Gastrocnemius medialis (tissue), 4 donors: ENCODE results near the gene PHC2. TPM values are rescaled to one million over a fixed set of nuclear protein-coding genes. Genes with fewer than 3 reads are reported as not detected.

Experiments
- ATAC-seq, 2 donors: fragments of 150-250 bp; one replicate each; pipeline ENCODE4 v1.9.1; 2016
- DNase-seq, 2 donors: peaks; one replicate each; pipeline ENCODE4 v3.0.0-alpha.2; 2019
- H3K27ac ChIP-seq, 4 donors: fragments of 200-600 bp; sonication (generic); 1 replicate in 1 of 4; 2 replicates in 3 of 4; pipeline ENCODE4 v1.5.1; 2016 to 2018; ENCODE audit warnings: mild to moderate bottlenecking in 2 of 4, moderate library complexity in 1 of 4
- H3K27me3 ChIP-seq, 3 donors: fragments of 200-600 bp; sonication (generic) in 2 of 3; 1 replicate in 1 of 3; 2 replicates in 2 of 3; pipeline versions ENCODE4 v1.5.1 to v1.6.0; 2016 to 2019; ENCODE audit warnings: mild to moderate bottlenecking in 1 of 3, moderate library complexity in 1 of 3
- H3K36me3 ChIP-seq, 2 donors: fragments of 200-600 bp; sonication (generic) in 1 of 2; one replicate each; pipeline ENCODE4 v1.5.1; 2017 to 2018
- H3K4me1 ChIP-seq, 2 donors: fragments of 200-600 bp; sonication (generic) in 1 of 2; one replicate each; pipeline ENCODE4 v1.5.1; 2016 to 2017; ENCODE audit warnings: mild to moderate bottlenecking in 2 of 2
- H3K4me3 ChIP-seq, 4 donors: fragments of 200-600 bp; sonication (generic) in 3 of 4; 1 replicate in 1 of 4; 2 replicates in 3 of 4; pipeline ENCODE4 v1.5.1; 2016 to 2019; ENCODE audit warnings: mild to moderate bottlenecking in 2 of 4
- H3K9me3 ChIP-seq, 3 donors: fragments of 200-600 bp; sonication (generic) in 2 of 3; 1 replicate in 1 of 3; 2 replicates in 2 of 3; pipeline ENCODE4 v1.5.1; 2016 to 2019
- POLR2A ChIP-seq, 2 donors: fragments of 450-650 bp; IDR thresholded peaks; one replicate each; pipeline ENCODE4 v1.6.1; 2017; ENCODE audit warnings: antibody characterized with exemption in 2 of 2, mild to moderate bottlenecking in 2 of 2, moderate library complexity in 2 of 2
- in situ Hi-C, 4 donors: fragments of 200-750 bp; cut with MboI; loops; one replicate each; pipeline versions ENCODE4 v1.15.0 to v1.8.0; 2017; ENCODE audit warnings: low sequenced_read_pairs in 4 of 4
- intact Hi-C: fragments of 100-400 bp; cut with DNase I; formaldehyde crosslinking; loops from one replicate; pipeline ENCODE4 v1.15.1; 2023; ENCODE audit warnings: low total_unique reads
- total RNA-seq, 4 donors: library from RNA; depleted of rRNA; stranded (reverse); fragments of >200 nt; gene quantifications; one replicate each; pipeline versions ENCODE4 v1.1.0 to v1.2.3, GENCODE V29; 2016
- TF ChIP-seq, protein P1 (sequence below), 5 experiments: fragments of 450-650 bp in 3 of 5; fragments of 200-600 bp in 2 of 5; sonication (generic) in 2 of 5; IDR thresholded peaks in 4 of 5; conservative IDR thresholded peaks in 1 of 5; 1 replicate in 4 of 5; 2 replicates in 1 of 5; pipeline ENCODE4 v1.5.1; 2016 to 2019; ENCODE audit warnings: antibody characterized with exemption in 5 of 5, mild to moderate bottlenecking in 3 of 5, moderate library complexity in 3 of 5

PHC2 gene
- total RNA-seq, 4 donors from 2014 or later: 318 to 516 (median 364) TPM

DNA sequence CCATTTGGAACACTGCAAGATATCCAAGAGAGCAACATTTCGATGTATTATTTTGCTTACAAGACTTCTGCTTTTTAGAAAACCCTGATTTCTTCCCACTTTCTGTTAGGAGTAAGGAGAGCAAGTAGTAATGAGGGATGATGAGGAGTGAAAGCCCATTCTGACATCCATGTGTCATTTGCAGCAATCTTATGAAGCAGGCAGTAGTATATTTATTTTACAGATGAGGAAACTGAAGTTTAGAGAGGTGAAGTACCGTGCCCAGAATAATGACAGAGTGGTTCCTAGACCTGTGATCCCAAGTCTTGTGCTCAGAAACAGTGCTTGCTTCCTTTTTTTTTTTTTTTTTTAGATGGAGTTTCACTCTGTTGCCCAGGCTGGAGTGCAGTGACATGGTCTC is 34.4 kb upstream of the PHC2 start:
- TF ChIP-seq, protein P1, sequence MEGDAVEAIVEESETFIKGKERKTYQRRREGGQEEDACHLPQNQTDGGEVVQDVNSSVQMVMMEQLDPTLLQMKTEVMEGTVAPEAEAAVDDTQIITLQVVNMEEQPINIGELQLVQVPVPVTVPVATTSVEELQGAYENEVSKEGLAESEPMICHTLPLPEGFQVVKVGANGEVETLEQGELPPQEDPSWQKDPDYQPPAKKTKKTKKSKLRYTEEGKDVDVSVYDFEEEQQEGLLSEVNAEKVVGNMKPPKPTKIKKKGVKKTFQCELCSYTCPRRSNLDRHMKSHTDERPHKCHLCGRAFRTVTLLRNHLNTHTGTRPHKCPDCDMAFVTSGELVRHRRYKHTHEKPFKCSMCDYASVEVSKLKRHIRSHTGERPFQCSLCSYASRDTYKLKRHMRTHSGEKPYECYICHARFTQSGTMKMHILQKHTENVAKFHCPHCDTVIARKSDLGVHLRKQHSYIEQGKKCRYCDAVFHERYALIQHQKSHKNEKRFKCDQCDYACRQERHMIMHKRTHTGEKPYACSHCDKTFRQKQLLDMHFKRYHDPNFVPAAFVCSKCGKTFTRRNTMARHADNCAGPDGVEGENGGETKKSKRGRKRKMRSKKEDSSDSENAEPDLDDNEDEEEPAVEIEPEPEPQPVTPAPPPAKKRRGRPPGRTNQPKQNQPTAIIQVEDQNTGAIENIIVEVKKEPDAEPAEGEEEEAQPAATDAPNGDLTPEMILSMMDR (IDR thresholded peaks at IDR 0.05 in 4 of 5, conservative IDR thresholded peaks at IDR 0.05 in 1 of 5): no peak
- no peak for TF ChIP-seq POLR2A (IDR thresholded peaks at IDR 0.05)
- H3K9me3 ChIP-seq: no peaks in the 10 kb centered on the region
- H3K36me3 ChIP-seq: no peaks in the 10 kb centered on the region
- DNase-seq (no peak), ATAC-seq (no peak)
- H3K4me3 ChIP-seq: no peak overlapping the region
- H3K27me3 ChIP-seq: no peaks in the 10 kb centered on the region
- H3K27ac ChIP-seq: no peak overlapping the region
- H3K4me1 ChIP-seq: peaks cover 18 to 28% of the 10 kb centered on the region in 2 donors
- in situ Hi-C loops (loop anchor here in 3 of 4 donors (5.0 to 25.0 kb wide), 4 partner anchors 103 to 341 kb away; no protein-coding TSS in a partner anchor), intact Hi-C loops (no loop called here)

DNA sequence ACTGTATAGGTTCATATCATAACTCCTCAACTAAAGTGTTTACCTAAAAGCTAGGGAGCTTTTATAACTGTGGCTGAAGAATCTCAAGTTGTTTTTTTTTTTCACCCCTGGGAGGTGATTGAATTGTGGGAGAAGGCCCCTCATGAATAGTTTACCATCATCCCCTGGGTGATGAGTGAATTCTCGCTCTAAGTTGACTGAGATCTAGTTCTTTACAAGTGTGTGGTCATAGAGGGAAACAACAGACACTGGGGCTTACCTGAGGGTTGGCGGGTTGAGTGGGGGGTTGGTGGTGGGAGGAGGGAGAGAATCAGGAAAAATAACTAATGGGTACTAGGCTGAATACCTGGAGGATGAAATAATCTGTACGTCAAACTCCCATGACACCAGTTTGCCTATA is 33.7 kb upstream of the PHC2 start:
- intact Hi-C loops (no loop called here), in situ Hi-C loops (loop anchor here in 3 of 4 donors (10.0 to 25.0 kb wide), 3 partner anchors 102 to 340 kb away; no protein-coding TSS in a partner anchor)
- DNase-seq: no peak
- Histone ChIP-seq H3K27me3 (no peaks in the 10 kb centered on the region), H3K4me1 (peaks cover 24 to 33% of the 10 kb centered on the region in 2 donors), H3K36me3 (no peaks in the 10 kb centered on the region), H3K27ac (no peak overlapping the region), H3K4me3 (no peak overlapping the region), H3K9me3 (no peaks in the 10 kb centered on the region)
- ATAC-seq: no peak
- TF ChIP-seq POLR2A (IDR thresholded peaks at IDR 0.05): no peak
- TF ChIP-seq, protein P1 (IDR thresholded peaks at IDR 0.05 in 4 of 5, conservative IDR thresholded peaks at IDR 0.05 in 1 of 5): no peak

DNA sequence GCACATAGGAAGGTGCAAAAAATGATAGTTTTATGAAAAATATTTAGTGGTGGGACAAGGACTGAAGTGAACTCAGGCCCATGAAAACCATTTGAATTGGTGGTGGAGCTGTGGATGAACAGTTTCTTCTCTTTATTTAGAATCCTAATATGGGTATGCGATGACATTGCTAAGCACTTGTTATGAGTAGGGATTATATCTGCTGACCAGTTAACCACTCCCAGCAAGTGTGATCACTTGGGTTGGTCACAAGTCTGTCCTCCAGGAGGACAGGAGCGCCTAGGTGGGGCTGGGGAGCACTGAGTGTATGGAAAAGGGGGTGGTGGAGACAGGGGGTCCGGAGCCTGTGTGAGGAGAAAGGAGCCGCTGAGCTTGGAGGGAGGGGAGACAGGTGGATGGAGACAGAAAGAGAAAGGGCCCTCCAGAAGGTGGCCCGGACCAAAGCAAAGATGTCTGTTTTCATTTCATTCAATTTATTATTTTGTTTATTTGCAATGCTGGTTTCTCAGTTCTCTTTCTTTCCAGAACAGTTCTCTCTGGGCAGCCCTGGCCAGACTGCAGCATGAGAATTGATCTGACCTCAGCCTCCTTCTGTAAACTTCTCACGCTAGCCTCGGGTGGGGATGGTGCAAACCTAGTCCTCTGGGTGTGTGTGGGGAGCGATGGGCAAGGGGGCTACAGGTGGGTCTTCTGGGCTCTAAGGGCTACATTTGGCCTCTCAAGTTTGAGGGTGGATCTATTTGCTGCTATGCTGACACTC is 31.7 kb upstream of the PHC2 start:
- TF ChIP-seq POLR2A (IDR thresholded peaks at IDR 0.05): no peak
- no peak overlapping the region for H3K4me3 ChIP-seq
- H3K27ac ChIP-seq: no peak overlapping the region
- H3K27me3 ChIP-seq: no peaks in the 10 kb centered on the region
- H3K9me3 ChIP-seq: no peaks in the 10 kb centered on the region
- peaks cover 28 to 43% of the 10 kb centered on the region in 2 donors for H3K4me1 ChIP-seq
- ATAC-seq (no peak), DNase-seq (no peak)
- intact Hi-C loops (no loop called here), in situ Hi-C loops (loop anchor here in 3 of 4 donors (10.0 to 25.0 kb wide), 3 partner anchors 100 to 338 kb away; no protein-coding TSS in a partner anchor)
- no peaks in the 10 kb centered on the region for H3K36me3 ChIP-seq

DNA sequence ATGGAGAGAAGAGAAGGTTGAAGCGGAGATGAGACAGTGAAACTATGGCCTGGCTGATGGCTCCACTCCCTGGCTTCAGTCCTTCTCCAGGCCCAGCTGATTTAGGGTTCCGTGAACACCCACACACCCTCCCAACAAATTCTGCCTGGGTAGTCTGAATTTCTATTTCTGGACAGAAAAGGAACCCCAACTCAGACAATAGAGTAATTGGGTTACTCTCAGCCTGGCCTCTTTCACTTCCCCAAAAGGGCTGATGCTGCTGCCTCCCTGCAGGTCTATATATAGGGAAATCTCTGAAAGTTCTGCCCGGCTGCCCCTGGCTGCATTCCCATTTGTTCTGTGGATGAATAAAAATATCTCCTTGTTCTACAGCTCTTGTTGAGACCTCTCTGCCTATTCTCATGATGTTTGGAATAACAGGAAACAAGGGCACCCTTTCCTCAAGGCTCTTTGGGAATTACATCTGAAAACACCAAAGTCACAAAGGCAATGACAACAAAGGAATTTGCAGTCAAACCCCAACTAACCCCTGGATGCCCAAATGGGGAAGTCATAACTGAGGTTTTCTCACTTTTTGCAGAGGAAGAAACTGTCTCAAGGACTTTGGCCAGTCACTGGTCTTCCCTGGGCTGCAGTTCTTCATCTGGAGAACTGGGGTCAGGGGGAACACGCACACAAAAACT is 30.2 kb upstream of the PHC2 start:
- Histone ChIP-seq H3K4me3 (no peak overlapping the region), H3K27me3 (no peaks in the 10 kb centered on the region), H3K27ac (peak overlapping the region; percentile 73 to 92 (median 84)), H3K9me3 (no peaks in the 10 kb centered on the region), H3K36me3 (no peaks in the 10 kb centered on the region), H3K4me1 (peaks cover 34 to 45% of the 10 kb centered on the region in 2 donors)
- in situ Hi-C loops: loop anchor here in 3 of 4 donors (10.0 to 25.0 kb wide), 3 partner anchors 99 to 336 kb away; no protein-coding TSS in a partner anchor
- no peak for TF ChIP-seq POLR2A (IDR thresholded peaks at IDR 0.05)
- TF ChIP-seq, protein P1 (IDR thresholded peaks at IDR 0.05 in 4 of 5, conservative IDR thresholded peaks at IDR 0.05 in 1 of 5): no peak
- DNase-seq (peak; percentile 47 to 49), ATAC-seq (peak in 1 of 2 donors; percentile 3)
- intact Hi-C loops: no loop called here

DNA sequence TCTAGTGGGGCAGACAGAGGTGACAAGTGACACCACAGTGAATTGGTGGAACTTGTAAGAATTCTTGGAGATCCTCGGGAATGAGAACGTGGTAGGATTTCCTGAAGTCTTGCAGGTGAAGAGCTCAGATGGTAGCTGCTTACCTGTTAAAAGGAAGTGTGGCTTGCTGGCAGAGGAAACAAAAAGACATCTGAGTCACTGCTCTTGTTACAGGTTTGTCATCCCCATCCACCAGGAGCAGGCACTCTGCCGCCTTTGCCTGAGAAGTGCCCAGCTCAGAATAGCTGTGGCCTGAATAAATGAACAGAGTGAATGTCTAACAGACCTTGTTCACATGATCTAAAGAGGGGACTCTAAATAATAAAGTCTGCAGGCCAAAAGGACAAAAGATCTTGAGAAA is 29.2 kb upstream of the PHC2 start:
- Histone ChIP-seq H3K9me3 (no peaks in the 10 kb centered on the region), H3K4me1 (peaks cover 40 to 51% of the 10 kb centered on the region in 2 donors), H3K4me3 (no peak overlapping the region), H3K36me3 (no peaks in the 10 kb centered on the region), H3K27me3 (no peaks in the 10 kb centered on the region), H3K27ac (peak overlapping the region; percentile 73 to 92 (median 84))
- peak in 1 of 2 donors; percentile 18 for TF ChIP-seq POLR2A (IDR thresholded peaks at IDR 0.05)
- TF ChIP-seq, protein P1 (IDR thresholded peaks at IDR 0.05 in 4 of 5, conservative IDR thresholded peaks at IDR 0.05 in 1 of 5): no peak
- intact Hi-C loops (no loop called here), in situ Hi-C loops (loop anchor here in 3 of 4 donors (10.0 to 25.0 kb wide), 3 partner anchors 98 to 335 kb away; no protein-coding TSS in a partner anchor)
- DNase-seq (peak; percentile 67 to 76), ATAC-seq (peak; percentile 37 to 61)
